Dendritic cell treated with granulocyte-macrophage colony-stimulating factor and Interleukin-4, amounts not matched to agents 40 ng/mL and 50 ng/mL, for 4 days (primary cell): ENCODE measurements around the gene NDUFB1.

ENCODE experiments used
- H3K27ac Mint-ChIP-seq: one replicate; pipeline ENCODE4 v1.8.0; 2022; ENCODE audit warnings: mild to moderate bottlenecking, mixed read lengths
- H3K27me3 Mint-ChIP-seq: one replicate; pipeline ENCODE4 v1.8.0; 2022; ENCODE audit warnings: mild to moderate bottlenecking, mixed read lengths
- H3K36me3 Mint-ChIP-seq: one replicate; pipeline ENCODE4 v1.8.0; 2022; ENCODE audit warnings: low read depth, mixed read lengths
- H3K4me1 Mint-ChIP-seq: one replicate; pipeline ENCODE4 v1.8.0; 2022; ENCODE audit warnings: low read depth, mixed read lengths
- H3K4me3 Mint-ChIP-seq: one replicate; pipeline ENCODE4 v1.8.0; 2022; ENCODE audit warnings: mild to moderate bottlenecking, moderate library complexity, mixed read lengths
- H3K9me3 Mint-ChIP-seq: one replicate; pipeline ENCODE4 v1.8.0; 2022; ENCODE audit warnings: mixed read lengths
- intact Hi-C: fragments of 100-400 bp; cut with micrococcal nuclease; formaldehyde crosslinking; loops from one replicate; pipeline ENCODE4 v1.15.0; 2022

The NDUFB1 gene

GRCh38 chr14:92109490-92109889 lies 12.0 kb downstream of the NDUFB1 start:
- Mint-ChIP-seq H3K4me3 (no peak overlapping the region), H3K4me1 (peaks cover 24% of the 10 kb centered on the region), H3K27ac (peak overlapping the region; percentile 5), H3K9me3 (no peaks in the 10 kb centered on the region), H3K27me3 (peaks cover 5% of the 10 kb centered on the region), H3K36me3 (peaks cover 7% of the 10 kb centered on the region)
- intact Hi-C loops, result no loop called here

GRCh38 chr14:92108345-92109254 lies 12.9 kb downstream of the NDUFB1 start:
- Mint-ChIP-seq H3K9me3 (no peaks in the 10 kb centered on the region), H3K36me3 (peaks cover 7% of the 10 kb centered on the region), H3K27me3 (peaks cover 5% of the 10 kb centered on the region), H3K4me1 (peaks cover 31% of the 10 kb centered on the region), H3K27ac (peak overlapping the region; percentile 5), H3K4me3 (peak overlapping the region; percentile 1)
- intact Hi-C loops, result no loop called here

- peaks cover 49% of the 10 kb centered on the region for H3K4me1 Mint-ChIP-seq
- H3K27me3 Mint-ChIP-seq, result peaks cover 5% of the 10 kb centered on the region
- intact Hi-C loops, result loop anchor here (1.0 kb wide), 1 partner anchor 15 kb away; the partner anchor contains the start of genes CPSF2 and NDUFB1
Measured at GRCh38 chr14:92106143-92106926, 15.2 kb downstream of the NDUFB1 start, which contains the start of gene ATXN3. Gene ATXN3, minus strand, starts transcription at chr14:92106582. Its CDS starts 30 bp downstream, at chr14:92106552.

GRCh38 chr14:92105893-92106142 lies 15.7 kb downstream of the NDUFB1 start:
- H3K4me1 Mint-ChIP-seq, result peaks cover 49% of the 10 kb centered on the region
- H3K27me3 Mint-ChIP-seq, result peaks cover 5% of the 10 kb centered on the region
- intact Hi-C loops, result loop anchor here (1.0 kb wide), 2 partner anchors 15 to 66 kb away; partner anchors contain the start of genes CPSF2, NDUFB1 and TRIP11
- H3K36me3 Mint-ChIP-seq, result peaks cover 13% of the 10 kb centered on the region
- no peaks in the 10 kb centered on the region for H3K9me3 Mint-ChIP-seq
- peak overlapping the region; percentile 97 for H3K27ac Mint-ChIP-seq
- peak overlapping the region; percentile 98 for H3K4me3 Mint-ChIP-seq

More at GRCh38 chr14:92106143-92106926, 15.2 kb downstream of the NDUFB1 start, which contains the start of gene ATXN3:
- Mint-ChIP-seq H3K4me3 (peak within 1 kb of the TSS; percentile 98), H3K27ac (peak within 1 kb of the TSS; percentile 97), H3K36me3 (peaks cover 13% of the 10 kb centered on the region), H3K9me3 (no peaks in the 10 kb centered on the region)

- peak overlapping the region; percentile 98 for H3K4me3 Mint-ChIP-seq
- no peaks in the 10 kb centered on the region for H3K9me3 Mint-ChIP-seq
- peaks cover 5% of the 10 kb centered on the region for H3K27me3 Mint-ChIP-seq
- H3K4me1 Mint-ChIP-seq, result peaks cover 53% of the 10 kb centered on the region
- peaks cover 13% of the 10 kb centered on the region for H3K36me3 Mint-ChIP-seq
- peak overlapping the region; percentile 97 for H3K27ac Mint-ChIP-seq
- intact Hi-C loops, result loop anchor here (1.0 kb wide), 1 partner anchor 65 kb away; the partner anchor contains the start of gene TRIP11
Measured at GRCh38 chr14:92105073-92105892, 16.2 kb downstream of the NDUFB1 start.

GRCh38 chr14:92103363-92103989 lies 18.0 kb downstream of the NDUFB1 start:
- Mint-ChIP-seq H3K9me3 (no peaks in the 10 kb centered on the region), H3K4me1 (peaks cover 55% of the 10 kb centered on the region), H3K4me3 (no peak overlapping the region), H3K36me3 (peaks cover 17% of the 10 kb centered on the region), H3K27me3 (peaks cover 4% of the 10 kb centered on the region), H3K27ac (no peak overlapping the region)
- intact Hi-C loops, result no loop called here

GRCh38 chr14:92099802-92100201 lies 21.7 kb downstream of the NDUFB1 start:
- no peaks in the 10 kb centered on the region for H3K27me3 Mint-ChIP-seq
- no peak overlapping the region for H3K4me3 Mint-ChIP-seq
- H3K4me1 Mint-ChIP-seq, result peaks cover 44% of the 10 kb centered on the region
- H3K36me3 Mint-ChIP-seq, result peaks cover 33% of the 10 kb centered on the region
- intact Hi-C loops, result no loop called here
- peak overlapping the region; percentile 3 for H3K27ac Mint-ChIP-seq
- no peaks in the 10 kb centered on the region for H3K9me3 Mint-ChIP-seq

- Mint-ChIP-seq H3K9me3 (no peaks in the 10 kb centered on the region), H3K4me1 (no peaks in the 10 kb centered on the region), H3K27me3 (no peaks in the 10 kb centered on the region), H3K36me3 (peaks cover 76% of the 10 kb centered on the region), H3K4me3 (no peak overlapping the region), H3K27ac (no peak overlapping the region)
- intact Hi-C loops, result no loop called here
Measured at GRCh38 chr14:92093320-92093719, 28.2 kb downstream of the NDUFB1 start.

GRCh38 chr14:92088494-92088893 lies 33.0 kb downstream of the NDUFB1 start:
- intact Hi-C loops, result no loop called here

GRCh38 chr14:92074555-92074954 lies 47.0 kb downstream of the NDUFB1 start:
- Mint-ChIP-seq H3K4me3 (no peak overlapping the region), H3K4me1 (no peaks in the 10 kb centered on the region), H3K9me3 (no peaks in the 10 kb centered on the region), H3K27ac (no peak overlapping the region), H3K36me3 (peaks cover 90% of the 10 kb centered on the region), H3K27me3 (no peaks in the 10 kb centered on the region)
- intact Hi-C loops, result no loop called here

More at GRCh38 chr14:92088494-92088893, 33.0 kb downstream of the NDUFB1 start:
- Mint-ChIP-seq H3K36me3 (peaks cover 91% of the 10 kb centered on the region), H3K27me3 (no peaks in the 10 kb centered on the region), H3K4me3 (no peak overlapping the region), H3K27ac (no peak overlapping the region), H3K9me3 (no peaks in the 10 kb centered on the region), H3K4me1 (no peaks in the 10 kb centered on the region)
